GM13977 (cell line): ENCODE data around the gene TBC1D22A.

Experiments used
- DNase-seq: peaks from one replicate; pipeline ENCODE4 v3.0.0; 2012; ENCODE audit warnings: low spot score
- CTCF ChIP-seq: IDR thresholded peaks from 2 replicates; pipeline ENCODE4 v1.5.1; 2012; ENCODE audit warnings: mild to moderate bottlenecking, control low read depth; ENCODE audit not compliant: insufficient read depth; ENCODE audit errors: extremely low read depth, missing control alignments
- in situ Hi-C: fragments of 300-500 bp; cut with MboI; formaldehyde crosslinking; loops from one replicate; pipeline ENCODE4 v1.12.0; 2022; ENCODE audit warnings: low sequenced_read_pairs, low pct_unique_long_range_greater_than_20kb, mixed read lengths, inconsistent platforms; ENCODE audit not compliant: unreplicated experiment

Gene TBC1D22A

DNA sequence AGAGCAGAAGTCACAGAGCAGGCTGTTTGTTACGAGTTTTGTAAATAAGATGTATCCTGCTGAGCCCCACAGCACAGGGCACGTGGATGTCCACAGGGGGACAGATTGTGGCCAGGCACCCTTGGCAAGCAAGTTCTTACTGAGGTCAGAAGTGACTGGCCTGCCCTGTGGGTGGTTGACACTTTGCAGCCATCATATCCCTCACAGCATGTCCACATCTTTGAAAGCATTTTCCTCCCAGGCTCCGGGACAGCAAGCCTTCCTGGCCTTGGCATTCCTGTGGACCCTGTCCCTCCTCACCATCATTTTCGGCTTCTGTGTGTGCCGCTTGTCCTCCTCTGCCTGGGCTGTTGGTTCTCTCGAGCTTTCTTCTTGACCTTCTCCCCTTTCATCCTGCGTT, 189.5 kb downstream of the TBC1D22A start:
- TF ChIP-seq CTCF, result no peak
- in situ Hi-C loops, result no loop called here
- DNase-seq, result no peak

- in situ Hi-C loops, result no loop called here
- no peak for TF ChIP-seq CTCF
- no peak for DNase-seq
Measured at GRCh38 chr22:46953968-46954765, 191.7 kb downstream of the TBC1D22A start.

GRCh38 chr22:46954781-46955180, 192.3 kb downstream of the TBC1D22A start:
- no peak for TF ChIP-seq CTCF
- no peak for DNase-seq
- in situ Hi-C loops, result no loop called here

- in situ Hi-C loops, result no loop called here
- DNase-seq, result no peak
- no peak for TF ChIP-seq CTCF
Measured at GRCh38 chr22:46956498-46957215, 194.2 kb downstream of the TBC1D22A start.

GRCh38 chr22:46957521-46957920, 195.1 kb downstream of the TBC1D22A start:
- in situ Hi-C loops, result no loop called here
- no peak for DNase-seq
- TF ChIP-seq CTCF, result no peak

- TF ChIP-seq CTCF, result no peak
- no peak for DNase-seq
- in situ Hi-C loops, result no loop called here
Measured at GRCh38 chr22:46958191-46958590, 195.7 kb downstream of the TBC1D22A start.
